ENCODE data around the gene HCFC1R1. TPM values are rescaled to one million over a fixed set of nuclear protein-coding genes. Genes with fewer than 3 reads are reported as not detected.
A peak's percentile ranks its signal among the peaks of the same experiment; 100 is the strongest.
"Not testable (repeated sequence)": the region's sequence is repeated elsewhere in the genome, so short reads cannot be mapped to it uniquely, and the experiment has no call there.

HCFC1R1 gene
- total RNA-seq, 1 donor from 2014 or later, result 2.6 TPM

DNA sequence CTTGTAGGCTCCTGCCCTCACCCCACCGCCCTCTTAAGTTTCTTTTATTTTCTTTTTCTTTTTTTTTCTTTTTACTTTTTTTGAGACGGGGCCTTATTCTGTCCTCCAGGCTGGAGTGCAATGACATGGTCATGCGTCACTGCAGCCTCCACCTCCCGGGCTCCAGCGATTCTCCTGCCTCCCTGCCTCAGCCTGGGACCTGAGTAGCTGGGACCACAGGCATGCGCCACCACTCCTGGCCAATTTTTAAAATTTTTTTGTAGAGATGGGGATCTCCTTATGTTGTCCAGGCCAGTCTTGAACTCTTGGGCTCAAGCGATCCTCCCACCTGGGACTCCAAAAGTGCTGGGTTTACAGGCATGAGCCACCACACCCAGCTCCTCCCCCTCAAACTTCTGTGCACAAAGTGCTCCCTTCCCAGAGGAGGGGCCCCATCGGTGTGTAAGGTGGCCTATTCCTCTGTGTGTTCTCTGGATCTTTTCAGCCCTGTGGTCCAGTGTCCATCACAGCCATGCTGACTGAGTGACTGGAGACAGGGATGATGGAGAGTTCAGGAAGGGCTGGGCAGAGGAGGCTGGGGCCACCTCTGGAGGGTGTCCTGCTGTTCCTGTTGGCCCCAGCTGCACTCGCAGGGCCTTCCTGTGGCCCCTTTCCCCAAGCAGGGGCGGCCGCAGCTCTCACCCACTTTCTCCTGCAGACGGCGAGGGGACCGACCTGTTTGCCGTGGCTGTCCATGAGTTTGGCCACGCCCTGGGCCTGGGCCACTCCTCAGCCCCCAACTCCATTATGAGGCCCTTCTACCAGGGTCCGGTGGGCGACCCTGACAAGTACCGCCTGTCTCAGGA lies 32.8 kb upstream of the HCFC1R1 start:
- no peak for DNase-seq

DNA sequence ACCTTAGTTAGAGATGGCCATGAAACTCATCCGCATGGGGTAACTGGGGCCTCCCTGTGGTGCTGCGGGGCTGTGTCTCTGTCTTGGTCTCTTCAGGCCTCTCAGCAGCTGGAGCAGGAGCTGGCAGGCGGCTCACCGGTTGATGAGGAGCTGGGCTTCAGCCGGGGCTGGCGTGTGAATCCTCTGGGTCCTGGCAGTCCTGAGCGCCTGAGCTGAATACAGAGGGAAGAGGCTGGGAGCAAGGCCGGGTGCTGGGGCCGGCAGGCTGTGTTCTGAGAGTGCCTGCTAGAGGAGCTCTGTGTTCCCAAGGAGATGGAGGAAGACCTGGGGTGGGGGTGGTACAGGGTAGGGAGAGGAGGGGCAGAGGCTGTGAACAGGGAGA lies 32.0 kb upstream of the HCFC1R1 start:
- DNase-seq, result not testable (repeated sequence)

DNA sequence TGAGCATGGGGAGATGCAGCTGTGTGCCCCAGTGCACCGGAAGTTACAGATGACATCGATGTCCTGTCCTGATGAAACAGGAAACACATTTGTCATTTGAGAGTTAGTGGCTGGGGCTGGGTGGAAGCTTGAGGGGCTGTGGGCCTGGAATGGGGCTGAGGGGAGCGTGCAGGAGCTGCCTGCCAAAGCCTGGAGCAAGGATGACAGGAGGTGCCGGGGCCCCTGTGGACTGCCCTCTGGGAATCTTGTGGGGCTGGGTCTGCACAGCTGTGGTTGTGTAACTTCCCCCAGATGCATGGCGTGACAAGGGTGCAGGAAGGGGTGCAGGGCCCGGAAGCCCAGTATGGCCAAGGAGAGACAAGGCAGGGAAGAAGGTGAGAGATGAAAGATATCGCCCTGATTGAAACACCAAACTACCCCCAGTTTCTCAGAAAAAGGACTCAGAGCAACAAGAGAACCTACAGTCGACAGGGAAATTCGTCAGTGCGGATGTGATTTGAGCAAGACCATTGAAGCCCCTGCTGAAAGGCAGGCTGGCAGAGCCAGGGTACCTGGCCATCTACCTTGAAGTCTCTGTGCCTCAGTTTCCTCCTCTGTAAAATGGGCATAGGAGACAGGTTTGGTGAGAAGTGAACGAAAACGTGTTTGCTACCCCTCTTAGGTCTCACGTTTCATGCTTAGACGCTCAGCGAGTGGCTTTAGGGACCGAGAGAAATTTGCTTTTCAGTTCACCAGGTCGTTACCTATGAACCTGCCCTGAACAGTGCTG lies 31.4 kb upstream of the HCFC1R1 start:
- no peak for DNase-seq

DNA sequence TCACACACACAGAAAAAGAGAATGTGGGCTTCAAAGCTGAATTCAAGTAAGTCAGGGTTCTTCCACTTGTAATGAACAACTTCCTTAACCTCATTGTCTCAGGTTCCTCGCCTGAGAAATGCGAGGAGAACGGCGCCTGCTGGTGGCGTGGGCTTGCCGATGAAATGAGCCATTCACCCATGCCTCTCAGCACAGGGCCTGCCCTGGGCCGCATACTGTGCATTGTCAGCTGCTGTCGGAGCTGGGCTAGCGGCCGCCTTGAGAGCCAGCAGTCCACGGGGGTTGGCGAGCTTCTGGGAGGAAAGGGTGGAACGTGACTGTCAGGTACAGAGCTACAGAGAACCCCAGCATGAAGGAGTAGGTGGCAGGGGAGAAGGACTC lies 29.6 kb upstream of the HCFC1R1 start:
- DNase-seq, result not testable (repeated sequence)

DNA sequence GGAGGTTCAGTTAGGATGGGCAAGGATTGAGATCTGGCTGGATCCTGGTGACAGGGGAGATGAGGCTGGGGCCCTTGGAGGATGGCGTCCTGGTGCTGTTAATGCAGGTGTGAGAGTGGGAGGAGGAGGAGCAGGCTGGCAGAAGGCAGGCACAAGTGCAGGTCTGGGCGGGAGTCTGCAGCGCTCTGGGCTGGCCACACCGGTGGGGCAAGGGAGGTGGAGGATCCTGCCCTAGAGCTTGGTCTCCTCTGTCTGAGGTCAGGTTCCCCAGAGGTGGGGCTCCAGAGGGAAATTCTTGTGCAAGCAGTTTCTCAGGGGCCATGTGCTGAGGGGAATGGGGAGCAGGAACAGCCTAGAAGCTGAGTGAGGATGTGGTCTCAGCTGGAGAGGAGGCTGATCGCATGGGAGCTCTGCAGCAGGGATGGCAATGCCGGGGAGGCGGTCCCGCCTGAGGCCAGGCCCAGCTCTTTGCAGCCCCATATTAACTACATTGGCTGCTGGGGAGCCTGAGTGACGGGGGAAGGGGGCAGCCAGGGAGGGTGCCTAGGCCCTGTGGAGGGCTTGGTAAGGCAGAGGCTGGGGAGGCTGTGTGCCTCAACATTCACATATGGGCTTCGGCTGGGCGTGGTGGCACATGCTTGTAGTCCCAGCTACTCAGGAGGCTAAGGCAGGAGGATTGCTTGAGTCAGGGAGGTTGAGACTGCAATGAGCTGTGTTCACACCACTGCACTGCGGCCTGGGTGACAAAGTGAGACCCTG lies 29.0 kb upstream of the HCFC1R1 start:
- not testable (repeated sequence) for DNase-seq

DNA sequence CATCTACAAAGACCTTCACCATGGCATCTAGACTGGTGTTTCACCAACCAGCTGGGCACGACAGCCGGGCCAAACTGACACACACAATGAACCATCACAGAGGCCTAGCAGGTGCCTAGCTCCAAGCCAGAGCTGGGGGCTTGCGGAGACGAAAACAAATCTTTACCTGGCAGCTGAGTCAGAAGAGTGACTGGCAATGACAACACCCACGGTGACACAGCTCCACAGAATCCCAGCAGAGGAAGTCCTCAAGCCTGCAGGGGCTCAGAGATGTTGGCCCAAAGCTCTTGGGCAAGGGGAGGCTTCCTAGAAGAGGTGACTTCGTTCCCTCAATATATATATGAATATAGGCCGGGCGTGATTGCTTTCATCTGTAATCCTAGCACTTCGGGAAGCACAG lies 27.8 kb upstream of the HCFC1R1 start:
- DNase-seq, result no peak

DNA sequence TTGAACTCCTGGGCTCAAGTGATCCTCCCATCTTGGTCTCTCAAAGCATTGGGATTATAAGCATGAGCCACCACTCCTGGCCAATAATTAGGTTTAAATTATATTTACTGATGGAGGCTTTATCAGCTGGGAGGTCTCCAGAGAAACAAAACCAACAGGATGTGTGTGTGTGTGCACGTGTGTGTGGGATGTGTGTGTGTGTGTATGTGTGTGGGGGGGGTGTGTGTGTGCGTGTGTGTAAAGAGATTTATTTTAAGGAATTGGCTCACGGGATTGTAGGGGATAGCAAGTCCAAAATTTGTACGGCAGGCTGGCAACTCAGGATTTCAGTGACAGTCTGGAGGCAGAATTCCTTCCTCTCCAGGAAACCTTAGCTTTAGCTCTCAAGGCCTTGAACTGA lies 27.3 kb upstream of the HCFC1R1 start:
- DNase-seq, result no peak

DNA sequence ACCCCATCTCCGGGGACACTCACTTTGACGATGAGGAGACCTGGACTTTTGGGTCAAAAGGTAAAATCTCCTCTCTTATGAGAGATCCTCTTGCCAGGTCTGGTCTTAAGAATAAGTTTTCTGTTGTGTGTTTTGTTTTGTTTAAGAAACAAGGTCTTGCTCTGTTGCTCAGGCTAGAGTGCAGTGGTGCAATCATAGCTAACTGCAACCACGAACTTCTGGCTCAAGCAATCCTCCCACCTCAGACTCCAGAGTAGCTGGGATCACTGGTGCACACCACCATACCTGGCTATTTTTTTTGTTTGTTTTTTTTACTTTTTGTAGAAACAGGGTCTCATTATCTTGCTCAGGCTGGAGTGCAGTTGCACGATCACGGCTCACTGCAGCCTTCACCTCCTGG lies 26.7 kb upstream of the HCFC1R1 start:
- no peak for DNase-seq

DNA sequence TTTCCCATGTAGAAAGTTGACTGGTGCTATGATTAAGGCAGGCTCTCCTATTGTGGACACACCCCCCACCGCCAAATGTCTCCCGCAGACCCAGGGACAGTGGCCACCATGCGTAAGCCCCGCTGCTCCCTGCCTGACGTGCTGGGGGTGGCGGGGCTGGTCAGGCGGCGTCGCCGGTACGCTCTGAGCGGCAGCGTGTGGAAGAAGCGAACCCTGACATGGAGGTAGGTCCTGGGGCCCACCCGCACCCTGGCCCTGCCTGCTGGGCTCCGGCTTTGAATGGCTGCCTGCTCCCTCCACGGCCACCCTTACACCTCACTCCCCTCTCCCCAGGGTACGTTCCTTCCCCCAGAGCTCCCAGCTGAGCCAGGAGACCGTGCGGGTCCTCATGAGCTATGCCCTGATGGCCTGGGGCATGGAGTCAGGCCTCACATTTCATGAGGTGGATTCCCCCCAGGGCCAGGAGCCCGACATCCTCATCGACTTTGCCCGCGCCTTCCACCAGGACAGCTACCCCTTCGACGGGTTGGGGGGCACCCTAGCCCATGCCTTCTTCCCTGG lies 26.3 kb upstream of the HCFC1R1 start:
- DNase-seq, result no peak

DNA sequence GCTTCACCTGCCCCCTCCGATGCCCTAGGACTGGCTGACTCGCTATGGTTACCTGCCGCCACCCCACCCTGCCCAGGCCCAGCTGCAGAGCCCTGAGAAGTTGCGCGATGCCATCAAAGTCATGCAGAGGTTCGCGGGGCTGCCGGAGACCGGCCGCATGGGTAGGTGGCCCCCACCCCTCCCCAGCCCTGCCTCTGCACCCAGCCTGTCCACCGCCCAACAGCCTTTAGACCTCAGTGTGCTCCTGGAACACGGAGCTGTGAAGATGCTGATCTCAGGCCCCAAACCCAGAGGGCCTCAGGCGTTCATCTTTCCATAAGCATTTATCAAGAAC lies 23.6 kb upstream of the HCFC1R1 start:
- DNase-seq, result no peak

DNA sequence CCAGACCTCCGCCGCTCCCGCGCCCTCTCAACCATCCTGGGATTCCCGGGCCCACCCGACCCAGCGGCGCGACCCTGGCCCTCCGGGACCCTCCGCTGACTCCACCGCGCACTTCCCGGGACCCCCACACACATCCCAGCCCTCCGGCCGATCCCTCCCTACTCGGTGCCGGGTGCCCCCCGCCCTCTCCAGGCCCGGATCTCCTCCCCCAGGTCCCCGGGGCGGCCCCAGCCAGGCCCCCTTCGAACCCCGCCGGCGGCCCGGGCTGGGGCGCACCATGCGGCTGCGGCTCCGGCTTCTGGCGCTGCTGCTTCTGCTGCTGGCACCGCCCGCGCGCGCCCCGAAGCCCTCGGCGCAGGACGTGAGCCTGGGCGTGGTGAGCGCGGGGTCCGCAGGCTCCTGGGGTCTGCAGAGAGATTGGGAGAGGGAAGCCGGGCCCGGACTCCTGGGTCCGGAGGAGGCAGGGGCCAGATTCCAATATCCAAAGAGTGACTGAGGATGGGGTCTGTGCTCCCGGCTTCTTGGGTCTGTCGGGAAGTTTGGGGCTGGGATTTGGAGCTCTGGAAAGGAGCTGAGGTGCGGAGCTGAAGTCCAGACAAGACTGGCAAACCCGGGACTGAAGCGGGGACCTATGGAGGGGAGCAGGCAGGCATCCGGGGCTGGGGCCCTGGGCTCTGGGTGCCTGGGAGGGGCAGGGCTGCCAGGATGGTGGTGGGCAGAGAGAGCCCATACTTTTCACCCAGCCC lies 23.1 kb upstream of the HCFC1R1 start:
- no peak for DNase-seq

DNA sequence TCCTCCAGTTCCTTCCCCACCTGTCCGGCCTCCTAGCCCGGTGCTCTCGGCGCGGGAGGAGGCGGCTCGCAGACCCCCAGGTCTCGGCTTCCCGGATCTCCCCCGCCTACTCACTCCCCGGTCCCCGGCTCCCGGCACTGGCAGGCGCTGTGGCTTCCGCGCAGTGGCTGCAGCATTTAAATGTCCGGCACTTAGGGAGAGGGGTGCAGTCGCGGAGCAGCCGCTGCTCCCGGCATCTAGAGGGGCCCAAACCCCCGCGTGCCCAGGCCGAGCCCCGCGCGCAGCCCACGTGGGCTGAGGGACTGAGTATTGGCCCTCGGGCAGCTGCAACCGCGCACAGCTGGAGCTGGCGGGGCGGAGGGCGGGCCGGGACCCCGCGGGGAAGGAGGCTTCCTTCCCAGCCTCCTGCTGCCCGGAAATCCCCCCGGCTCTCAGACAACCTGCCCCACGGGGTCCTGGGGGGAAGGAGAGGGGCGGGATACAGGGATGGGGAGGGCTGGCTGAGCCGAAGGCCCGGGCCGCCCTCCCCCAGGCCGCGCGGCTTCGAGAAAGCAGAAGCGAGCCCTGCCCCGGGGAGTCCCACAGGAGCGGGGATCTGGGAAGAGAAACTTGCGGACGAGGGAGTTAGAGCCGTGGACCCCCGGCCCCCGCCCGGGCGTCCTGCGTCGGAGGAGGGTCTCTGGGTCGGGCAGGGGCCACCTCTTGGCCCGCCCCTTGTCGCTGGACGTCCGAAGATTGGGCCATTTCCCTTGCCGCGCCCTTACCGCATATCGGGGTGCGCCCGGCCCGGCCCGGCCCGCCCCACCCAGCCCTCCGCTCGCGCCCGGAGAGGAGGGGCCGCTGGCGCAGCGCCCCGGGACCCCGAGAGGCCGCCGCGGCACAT lies 22.3 kb upstream of the HCFC1R1 start, which contains the start of gene MMP25:
TSS of gene MMP25 (plus strand) at position 804 of the 883 bp plus-strand sequence. CDS start 357 bp downstream, outside the sequence.
- peak; percentile 18 for DNase-seq

DNA sequence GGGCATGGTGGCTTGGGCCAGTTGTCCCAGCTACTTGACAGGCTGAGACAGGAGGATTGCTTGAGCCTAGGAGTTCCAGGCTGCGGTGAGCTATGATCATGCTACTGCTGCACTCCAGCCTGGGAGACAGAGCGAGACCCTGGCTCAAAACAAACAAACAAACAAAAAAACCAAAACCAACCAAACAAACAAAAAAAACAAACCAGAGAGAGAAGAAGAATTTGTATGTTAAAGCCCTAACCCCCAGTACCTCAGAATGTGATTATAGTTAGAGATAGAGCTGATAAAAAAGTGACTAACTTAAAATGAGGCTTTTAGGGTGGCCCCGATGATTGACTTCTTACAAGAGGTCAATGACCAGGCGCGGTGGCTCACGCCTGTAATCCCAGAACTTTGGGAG lies 21.0 kb upstream of the HCFC1R1 start:
- no peak for DNase-seq

DNA sequence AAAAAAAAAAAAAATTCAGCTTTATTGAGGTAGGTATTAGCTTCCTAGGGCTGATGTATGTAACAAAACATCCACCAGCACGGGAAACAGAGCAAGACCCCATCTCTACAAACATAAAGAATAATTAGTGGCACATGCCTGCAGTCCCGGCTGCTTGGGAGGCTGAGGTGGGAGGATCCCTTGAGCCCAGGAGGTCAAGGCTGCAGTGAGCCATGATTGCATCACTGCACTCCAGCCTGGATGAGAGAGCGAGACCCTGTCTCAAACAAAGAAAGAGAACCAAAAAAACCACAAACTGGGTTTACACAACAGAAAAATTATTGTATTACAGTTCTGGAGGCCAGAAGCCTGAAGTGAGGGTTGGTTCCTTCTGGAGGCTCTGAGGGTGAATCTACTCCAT lies 18.6 kb upstream of the HCFC1R1 start:
- DNase-seq, result no peak

DNA sequence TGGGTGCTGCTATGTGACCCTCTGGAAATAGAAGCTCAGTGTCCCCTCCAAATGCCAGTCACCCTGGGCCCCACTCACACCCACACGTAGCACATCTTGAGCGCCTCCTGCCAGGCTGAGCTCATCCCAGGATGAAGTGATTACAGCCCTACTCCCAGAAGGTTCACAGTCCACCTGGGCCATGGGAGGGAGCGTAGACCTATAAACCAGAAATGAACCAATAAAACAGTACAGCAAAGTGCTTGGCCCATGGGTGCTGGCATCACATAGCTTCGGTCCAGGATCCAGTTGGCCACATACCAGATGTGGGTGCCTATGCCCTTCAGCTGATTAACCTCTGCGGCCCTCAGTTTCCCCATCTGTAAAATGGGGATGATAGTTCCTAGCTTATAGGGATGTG lies 15.2 kb upstream of the HCFC1R1 start:
- DNase-seq, result no peak

DNA sequence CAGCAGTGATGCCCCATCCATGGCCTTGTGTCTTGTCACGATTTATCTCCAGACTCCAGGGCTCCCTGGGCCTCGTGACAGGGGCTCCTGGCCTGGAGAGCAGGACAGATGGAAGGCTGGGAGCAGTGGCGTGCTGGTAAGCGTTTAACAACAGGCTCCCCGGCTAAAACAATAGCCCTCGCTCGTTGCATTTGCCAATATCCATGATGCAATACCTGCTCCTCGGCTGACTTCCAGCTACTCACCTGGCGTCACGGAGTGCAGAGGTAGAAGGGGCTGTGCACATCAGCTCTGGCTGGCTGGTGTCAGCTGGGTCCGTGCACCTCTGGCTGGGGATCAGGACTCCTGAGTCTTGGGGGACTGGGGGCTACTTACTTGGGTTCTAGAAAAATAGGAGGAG lies 14.5 kb upstream of the HCFC1R1 start:
- DNase-seq, result no peak

DNA sequence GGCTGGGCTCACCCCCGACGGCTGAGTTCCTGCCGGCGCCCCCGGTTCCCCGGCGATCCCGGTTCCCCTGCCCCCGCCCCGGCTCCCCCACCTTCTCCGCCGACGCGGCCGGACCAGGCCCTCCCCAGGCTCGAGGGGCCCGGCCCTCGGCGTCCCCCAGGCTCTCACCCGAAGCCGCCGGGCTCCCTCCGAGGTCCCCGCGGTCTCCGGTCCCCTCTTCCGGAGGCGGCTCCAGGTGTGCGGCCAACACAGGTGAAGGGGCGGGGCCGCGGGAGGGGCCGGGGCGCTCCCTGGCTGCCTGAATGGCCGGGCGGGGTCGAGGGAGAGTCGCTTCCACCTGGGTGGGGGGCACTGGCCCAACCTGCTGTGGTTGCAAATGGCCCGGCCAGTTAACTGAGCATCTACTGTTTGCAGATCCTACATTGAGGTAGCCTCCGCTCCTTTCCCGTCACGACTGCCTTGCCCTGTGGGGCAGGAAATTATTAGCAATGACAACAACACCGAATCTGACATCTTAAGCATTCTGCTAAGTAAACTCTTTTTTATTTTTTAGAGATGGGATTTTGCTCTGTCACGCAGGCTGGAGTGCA lies 13.1 kb upstream of the HCFC1R1 start, which contains the start of gene BICDL2:
TSS of gene BICDL2 (minus strand) at position 219 of the 590 bp plus-strand sequence. CDS start 1,448 bp downstream, outside the sequence.
- DNase-seq, result no peak

DNA sequence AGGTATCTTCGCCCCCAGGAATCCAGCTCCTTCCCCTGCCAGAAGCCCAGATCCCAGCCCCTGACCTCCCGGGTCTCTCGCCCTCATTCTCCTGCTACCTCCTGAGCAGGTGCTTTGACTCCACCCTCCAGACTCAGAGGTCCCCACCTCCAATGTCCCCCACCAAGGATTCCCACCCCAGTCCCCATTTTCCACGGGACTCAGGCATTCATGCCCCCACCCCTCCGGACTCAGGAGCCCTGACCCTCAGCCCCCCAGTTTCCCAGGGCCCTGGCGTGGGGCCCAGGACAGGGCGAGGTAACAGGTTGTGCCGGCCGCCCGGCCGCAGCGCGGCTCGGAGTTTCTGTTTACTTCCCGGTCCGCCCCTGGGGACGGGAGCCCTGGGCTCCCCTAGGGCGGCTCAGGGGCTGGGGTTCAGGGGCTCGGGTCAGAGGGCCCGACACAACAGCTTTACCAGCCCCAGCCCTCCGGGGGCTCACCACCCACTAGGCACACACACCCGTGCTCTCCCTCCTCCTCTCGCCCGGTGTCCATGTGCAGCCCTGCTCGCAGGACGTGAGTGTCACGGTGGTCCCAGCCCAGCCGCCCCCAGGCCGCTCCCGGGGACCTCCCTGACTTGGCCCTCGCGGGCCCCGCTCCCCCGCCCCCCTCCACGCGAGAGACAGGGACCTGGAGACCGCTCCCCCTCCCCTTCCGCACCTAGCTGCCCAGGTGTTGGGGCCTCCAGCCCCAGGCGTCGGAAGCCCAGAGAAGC lies 12.4 kb upstream of the HCFC1R1 start:
- DNase-seq, result no peak

DNA sequence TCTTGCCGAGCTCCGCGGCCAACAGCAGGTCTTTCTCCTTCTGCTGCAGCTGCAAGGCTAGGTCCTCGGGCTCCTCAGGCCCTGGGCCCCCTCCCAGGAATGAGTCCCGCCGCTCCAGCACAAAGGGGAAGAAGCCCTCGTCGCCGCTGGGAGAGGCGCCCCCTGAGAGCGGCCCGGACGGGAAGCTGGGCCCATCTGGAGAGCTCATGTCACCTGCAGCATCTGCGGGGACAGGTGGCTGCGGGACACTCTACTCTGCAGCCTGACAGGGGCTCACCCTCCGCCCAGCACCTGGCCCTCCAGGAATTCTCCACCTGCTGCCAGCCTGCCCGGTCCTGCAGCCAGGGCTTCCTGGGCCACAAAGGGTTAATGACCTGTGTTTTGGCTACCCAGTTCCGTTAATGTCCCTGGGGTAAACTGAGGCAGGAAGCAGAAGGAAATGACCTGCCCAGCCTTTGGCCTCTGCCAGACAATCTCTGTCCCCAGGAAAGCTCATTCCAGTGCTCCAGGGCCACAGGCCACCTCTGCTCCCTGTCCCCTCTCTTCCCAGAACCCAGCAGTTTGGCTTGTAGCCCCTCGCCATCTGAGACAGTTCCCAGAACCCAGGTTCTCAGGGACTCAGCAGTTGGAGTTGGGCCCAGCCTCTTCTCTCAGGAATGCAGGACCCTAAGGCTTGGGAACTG lies 11.7 kb upstream of the HCFC1R1 start:
- no peak for DNase-seq

Data from dermis blood vessel endothelial cell (primary cell).